ENCODE data around the gene AOAH.

AOAH gene

DNA sequence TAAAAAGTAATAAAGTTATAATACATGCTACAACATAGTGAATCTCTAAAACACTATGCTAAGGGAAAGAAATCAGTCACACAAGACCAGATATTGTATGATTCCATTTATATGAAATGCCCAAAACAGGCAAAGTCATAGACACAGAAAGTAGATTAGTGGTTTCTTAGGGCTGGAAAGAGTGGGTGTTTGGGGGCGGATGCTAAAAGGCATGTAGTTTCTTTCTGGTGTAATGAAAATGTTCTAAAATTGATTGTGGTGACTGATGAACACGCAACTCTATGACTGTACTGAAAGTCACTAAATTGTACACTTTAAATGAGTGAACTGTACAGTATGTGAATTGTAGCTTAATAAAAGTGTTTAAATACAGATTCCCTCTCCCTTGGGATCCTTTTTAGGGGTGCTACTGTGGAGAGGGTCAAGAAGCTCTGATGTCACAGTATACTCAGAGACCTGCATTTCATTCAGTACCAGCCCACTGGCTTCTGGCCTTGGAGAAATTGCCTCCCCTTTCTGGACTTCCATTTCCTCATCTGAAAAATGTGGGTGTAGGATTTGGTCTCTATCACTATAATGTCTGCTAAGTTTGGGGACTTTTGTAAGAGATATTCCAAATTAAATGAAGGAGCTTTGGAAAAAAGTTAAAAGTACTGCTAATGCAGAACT is 46.4 kb downstream of the AOAH start:
- ChIA-PET CTCF (interaction anchor here (0.6 to 1.7 kb wide), 4 partner anchors 8 to 236 kb away, joined by 3 to 7 read pairs (median 5); no protein-coding TSS in a partner anchor), POLR2A (no interaction called here)
- no peak for DNase-seq (ENCODE audit: low read depth, low spot score)
- TF ChIP-seq, protein P1, sequence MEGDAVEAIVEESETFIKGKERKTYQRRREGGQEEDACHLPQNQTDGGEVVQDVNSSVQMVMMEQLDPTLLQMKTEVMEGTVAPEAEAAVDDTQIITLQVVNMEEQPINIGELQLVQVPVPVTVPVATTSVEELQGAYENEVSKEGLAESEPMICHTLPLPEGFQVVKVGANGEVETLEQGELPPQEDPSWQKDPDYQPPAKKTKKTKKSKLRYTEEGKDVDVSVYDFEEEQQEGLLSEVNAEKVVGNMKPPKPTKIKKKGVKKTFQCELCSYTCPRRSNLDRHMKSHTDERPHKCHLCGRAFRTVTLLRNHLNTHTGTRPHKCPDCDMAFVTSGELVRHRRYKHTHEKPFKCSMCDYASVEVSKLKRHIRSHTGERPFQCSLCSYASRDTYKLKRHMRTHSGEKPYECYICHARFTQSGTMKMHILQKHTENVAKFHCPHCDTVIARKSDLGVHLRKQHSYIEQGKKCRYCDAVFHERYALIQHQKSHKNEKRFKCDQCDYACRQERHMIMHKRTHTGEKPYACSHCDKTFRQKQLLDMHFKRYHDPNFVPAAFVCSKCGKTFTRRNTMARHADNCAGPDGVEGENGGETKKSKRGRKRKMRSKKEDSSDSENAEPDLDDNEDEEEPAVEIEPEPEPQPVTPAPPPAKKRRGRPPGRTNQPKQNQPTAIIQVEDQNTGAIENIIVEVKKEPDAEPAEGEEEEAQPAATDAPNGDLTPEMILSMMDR (IDR thresholded peaks at IDR 0.05; ENCODE audit: insufficient read depth, low read length, missing control alignments), result no peak
- H3K4me3 ChIP-seq (ENCODE audit: low read depth, low read length), result no peak overlapping the region

GRCh38 chr7:36673703-36674102 is 50.6 kb downstream of the AOAH start:
- no peak overlapping the region for H3K4me3 ChIP-seq (ENCODE audit: low read depth, low read length)
- TF ChIP-seq, protein P1 (IDR thresholded peaks at IDR 0.05; ENCODE audit: insufficient read depth, low read length, missing control alignments), result no peak
- DNase-seq (ENCODE audit: low read depth, low spot score), result no peak
- CTCF ChIA-PET, result interaction anchor here (1.0 to 7.8 kb wide), 6 partner anchors 10 to 232 kb away, joined by 3 to 178 read pairs (median 4); no protein-coding TSS in a partner anchor
- POLR2A ChIA-PET, result no interaction called here

DNA sequence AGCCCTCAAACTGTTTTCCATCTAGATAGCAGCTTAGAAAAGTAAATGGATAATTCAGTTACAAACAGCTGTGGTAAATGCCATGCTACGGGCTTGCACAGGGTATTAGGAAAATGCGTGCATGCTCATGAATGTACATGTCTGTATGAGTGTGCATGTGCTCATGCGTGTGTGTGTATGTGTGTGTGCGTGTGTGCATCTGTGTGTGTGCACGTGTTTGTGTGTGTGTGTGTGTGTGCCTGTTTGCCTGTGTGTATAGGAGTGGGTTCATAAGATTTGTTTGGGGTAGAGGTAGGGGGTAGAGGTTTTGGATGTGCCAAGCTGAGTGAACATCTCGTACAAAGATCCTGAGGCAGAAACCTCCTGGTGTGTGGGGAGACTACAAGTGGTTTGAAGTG is 52.9 kb downstream of the AOAH start:
- TF ChIP-seq, protein P1 (IDR thresholded peaks at IDR 0.05; ENCODE audit: insufficient read depth, low read length, missing control alignments), result no peak

GRCh38 chr7:36670585-36671431 is 53.5 kb downstream of the AOAH start:
- CTCF ChIA-PET, result interaction anchor here (0.6 to 7.8 kb wide), 38 partner anchors 8 to 687 kb away, joined by 3 to 178 read pairs (median 4); a partner anchor contains a TSS
- POLR2A ChIA-PET, result no interaction called here
- DNase-seq (ENCODE audit: low read depth, low spot score), result no peak
- TF ChIP-seq, protein P1 (IDR thresholded peaks at IDR 0.05; ENCODE audit: insufficient read depth, low read length, missing control alignments), result peak; percentile 86
- no peak overlapping the region for H3K4me3 ChIP-seq (ENCODE audit: low read depth, low read length)

More for the DNA sequence above, 52.9 kb downstream of the AOAH start:
- no peak for DNase-seq (ENCODE audit: low read depth, low spot score)
- no peak overlapping the region for H3K4me3 ChIP-seq (ENCODE audit: low read depth, low read length)
- ChIA-PET CTCF (interaction anchor here (0.6 to 7.8 kb wide), 32 partner anchors 10 to 687 kb away, joined by 3 to 178 read pairs (median 4); a partner anchor contains a TSS), POLR2A (no interaction called here)

DNA sequence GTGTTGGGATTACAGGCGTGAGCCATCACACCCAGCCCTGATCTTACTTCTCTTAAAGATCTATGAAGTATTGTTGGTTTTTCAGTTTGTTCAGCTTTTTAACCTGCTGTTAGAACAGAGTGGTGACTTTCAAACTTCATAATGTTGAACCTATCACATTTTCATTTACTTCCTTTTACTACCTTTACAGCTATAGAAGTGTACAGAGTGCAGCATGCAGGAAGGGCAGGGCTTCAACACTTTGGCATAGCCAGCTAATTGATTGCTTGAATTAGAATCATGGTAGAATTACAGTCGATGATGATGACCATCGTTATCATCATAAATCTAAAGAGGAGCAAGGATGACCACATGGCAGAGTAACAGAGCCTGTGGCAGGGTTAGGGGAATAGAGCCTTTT is 55.5 kb downstream of the AOAH start:
- H3K4me3 ChIP-seq (ENCODE audit: low read depth, low read length), result no peak overlapping the region
- CTCF ChIA-PET, result interaction anchor here (3.9 to 7.8 kb wide), 5 partner anchors 9 to 227 kb away, joined by 22 to 178 read pairs (median 46); no protein-coding TSS in a partner anchor
- no peak for DNase-seq (ENCODE audit: low read depth, low spot score)
- POLR2A ChIA-PET, result no interaction called here
- TF ChIP-seq, protein P1 (IDR thresholded peaks at IDR 0.05; ENCODE audit: insufficient read depth, low read length, missing control alignments), result no peak

GRCh38 chr7:36668080-36668479 is 56.2 kb downstream of the AOAH start:
- TF ChIP-seq, protein P1 (IDR thresholded peaks at IDR 0.05; ENCODE audit: insufficient read depth, low read length, missing control alignments), result no peak
- CTCF ChIA-PET, result interaction anchor here (3.9 to 7.8 kb wide), 4 partner anchors 8 to 227 kb away, joined by 22 to 178 read pairs (median 60); no protein-coding TSS in a partner anchor
- no peak overlapping the region for H3K4me3 ChIP-seq (ENCODE audit: low read depth, low read length)
- POLR2A ChIA-PET, result no interaction called here
- DNase-seq (ENCODE audit: low read depth, low spot score), result no peak

All from AG04449 (cell line).